GM18520 (cell line): Measurements from ENCODE around the gene SVEP1.
"Not testable (repeated sequence)": the region's sequence is repeated elsewhere in the genome, so short reads cannot be mapped to it uniquely, and the experiment has no call there.

Experiments used
- ATAC-seq: cut with Tn5 transposase; IDR thresholded peaks from one replicate; pipeline ENCODE4 v1.9.1; 2021; ENCODE audit not compliant: unreplicated experiment

Gene SVEP1

DNA sequence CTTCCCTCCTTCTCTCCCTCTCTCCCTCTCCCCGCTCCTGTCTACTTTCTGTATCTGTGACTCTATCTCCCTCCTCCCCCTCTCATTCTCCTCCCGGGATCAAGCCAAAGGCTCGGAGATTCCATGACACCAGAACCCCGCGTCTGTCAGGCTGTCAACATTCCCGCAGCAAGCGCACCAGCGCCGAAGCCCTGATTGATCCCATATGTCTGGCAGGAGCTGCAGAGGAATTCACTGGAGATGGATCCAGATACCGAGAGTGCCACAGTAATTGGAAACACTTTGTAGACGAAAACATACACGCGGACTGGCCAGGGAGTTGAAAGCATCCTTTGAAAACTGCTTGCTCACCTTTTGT is 300 bp upstream of the SVEP1 start:
- no peak for ATAC-seq

DNA sequence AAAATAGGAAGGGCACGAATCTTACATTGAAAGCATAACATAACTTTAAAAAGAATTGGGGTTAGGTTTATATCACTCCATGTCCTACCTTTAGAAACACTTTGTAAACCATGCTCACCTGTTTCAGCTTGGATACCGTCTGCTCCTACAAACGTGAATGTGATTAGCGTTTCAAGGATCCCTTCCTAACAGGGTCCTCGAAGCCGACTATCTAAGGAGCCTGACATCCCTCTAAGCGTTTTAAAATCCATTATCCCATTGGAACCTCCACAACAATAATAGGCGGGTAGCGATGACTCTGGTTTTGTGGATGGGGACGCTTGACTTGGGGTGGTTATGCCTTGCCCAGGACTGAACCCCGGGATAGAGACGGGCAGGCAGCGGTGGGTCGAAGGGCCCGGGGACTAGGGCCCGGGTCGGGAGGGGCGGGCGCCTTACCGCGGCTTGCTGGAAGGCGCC is 937 bp downstream of the SVEP1 start:
- no peak for ATAC-seq

DNA sequence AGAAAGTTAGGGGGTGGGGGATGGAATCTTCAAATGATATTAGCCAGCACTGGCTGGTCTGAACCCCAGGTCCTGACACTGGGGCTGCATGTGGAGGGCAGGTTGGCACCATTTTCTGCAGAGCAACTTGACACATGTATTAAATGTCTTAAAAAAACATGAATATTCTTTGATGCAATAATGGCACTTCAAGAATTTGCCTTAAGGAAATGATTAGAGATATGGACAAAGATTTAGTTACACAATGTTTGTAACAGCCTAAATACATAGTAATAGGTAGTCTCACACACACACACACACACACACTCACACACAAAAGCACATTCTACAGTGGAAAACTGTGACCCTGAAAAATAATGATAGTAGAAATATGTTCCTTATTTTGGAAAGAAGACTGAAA is 3.6 kb downstream of the SVEP1 start:
- no peak for ATAC-seq

DNA sequence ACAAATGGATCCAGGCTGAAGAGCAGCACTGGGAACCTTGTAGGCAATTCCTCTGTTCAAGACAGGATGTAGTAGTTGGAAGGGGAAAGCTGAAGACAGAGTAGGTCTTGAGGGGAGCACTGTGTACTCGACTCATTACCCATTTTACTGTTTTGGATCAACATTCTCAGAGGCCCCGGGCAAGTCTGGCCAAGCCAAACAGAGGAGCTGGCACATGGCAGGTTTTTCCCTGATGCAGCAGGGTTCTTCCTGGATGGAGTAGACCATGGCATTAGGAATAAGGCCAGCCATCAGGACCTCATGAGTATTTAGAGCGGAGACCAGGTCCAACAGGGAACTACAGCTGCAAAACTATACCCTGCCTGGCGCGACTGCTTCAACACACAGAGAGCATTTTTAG is 4.4 kb downstream of the SVEP1 start:
- ATAC-seq, result no peak

DNA sequence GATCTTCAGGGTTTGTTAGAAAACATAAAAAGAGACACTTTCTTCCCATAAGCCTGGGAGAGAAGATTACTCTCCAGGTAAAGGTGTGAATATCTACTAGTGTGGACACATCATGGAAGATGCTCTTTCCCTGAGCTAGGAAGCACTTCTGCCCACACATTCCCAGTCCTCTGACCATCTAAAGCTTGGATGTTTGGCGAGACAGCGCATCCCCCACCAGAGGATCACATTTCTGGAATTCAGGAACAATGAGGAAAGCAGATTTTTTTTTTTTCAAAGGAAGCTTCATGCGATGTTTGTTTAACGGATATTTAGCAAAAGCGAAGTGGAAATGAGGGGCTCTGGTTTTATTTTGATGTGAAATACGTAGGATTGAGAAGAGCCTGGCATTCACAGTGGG is 6.2 kb downstream of the SVEP1 start:
- no peak for ATAC-seq

DNA sequence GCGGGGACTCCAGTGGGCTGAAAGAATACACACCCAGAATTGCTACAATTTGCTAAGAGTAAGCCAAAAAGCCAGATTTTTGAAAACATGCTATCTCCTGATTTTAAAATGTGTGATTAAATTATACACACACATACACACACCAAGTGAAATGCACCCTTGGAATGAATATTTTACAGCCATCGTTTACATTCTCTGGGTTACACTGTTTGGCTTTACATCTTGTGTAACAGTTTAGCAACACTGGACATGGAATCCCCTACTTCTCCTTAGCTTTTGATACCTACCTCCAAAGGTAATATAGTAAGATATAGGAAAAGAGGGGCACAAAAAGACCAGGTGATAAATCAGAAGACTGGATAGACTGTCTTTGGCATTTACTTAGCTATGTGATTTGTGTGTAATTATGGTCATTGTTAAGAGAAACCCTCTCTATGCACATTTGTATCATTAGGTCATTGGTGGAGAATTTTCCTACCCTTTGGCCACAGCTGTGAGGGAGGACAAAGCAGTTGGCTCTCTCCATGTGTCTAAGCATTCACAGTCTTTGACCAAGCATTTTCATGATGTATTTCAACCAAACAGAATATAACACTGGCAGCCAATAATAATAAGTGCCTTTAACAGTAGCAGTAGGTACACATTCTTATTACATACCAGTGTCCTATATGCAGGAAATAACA is 7.6 kb downstream of the SVEP1 start:
- no peak for ATAC-seq

DNA sequence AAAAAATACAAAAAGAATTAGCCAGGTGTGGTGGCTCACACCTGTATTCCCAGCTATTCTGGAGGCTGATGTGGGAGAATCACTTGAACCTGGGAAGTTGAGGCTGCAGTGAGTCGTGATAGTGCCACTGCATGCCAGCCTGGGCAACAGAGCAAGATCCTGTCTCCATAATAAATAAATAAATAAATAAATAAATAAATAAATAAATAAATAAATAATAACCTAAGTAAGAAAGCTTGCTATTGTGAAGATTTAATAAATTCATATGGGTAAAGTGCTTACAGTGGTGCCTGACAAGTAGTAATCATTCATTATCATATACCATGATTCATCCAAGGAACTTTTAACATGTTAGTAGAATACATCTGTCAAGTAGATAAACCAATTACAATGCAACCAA is 13.4 kb downstream of the SVEP1 start:
- no peak for ATAC-seq

DNA sequence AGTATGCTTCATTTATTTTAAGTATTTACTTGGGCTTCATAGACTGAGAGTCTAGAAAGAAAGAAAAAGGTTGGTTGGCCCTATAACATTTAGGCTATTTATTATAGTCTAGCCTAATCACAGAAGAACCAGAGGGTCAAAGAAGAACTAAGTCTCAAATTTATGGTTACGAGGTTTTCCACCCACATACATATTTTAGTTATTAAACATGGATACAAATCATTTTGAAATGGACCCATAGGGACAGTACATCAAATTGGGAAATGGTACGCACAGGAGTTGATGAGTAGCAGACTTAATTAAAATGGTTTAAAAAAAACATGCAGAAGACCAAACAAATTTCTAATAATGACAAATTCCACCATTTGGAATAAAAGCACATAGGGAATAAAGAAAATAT is 17.7 kb downstream of the SVEP1 start:
- no peak for ATAC-seq

DNA sequence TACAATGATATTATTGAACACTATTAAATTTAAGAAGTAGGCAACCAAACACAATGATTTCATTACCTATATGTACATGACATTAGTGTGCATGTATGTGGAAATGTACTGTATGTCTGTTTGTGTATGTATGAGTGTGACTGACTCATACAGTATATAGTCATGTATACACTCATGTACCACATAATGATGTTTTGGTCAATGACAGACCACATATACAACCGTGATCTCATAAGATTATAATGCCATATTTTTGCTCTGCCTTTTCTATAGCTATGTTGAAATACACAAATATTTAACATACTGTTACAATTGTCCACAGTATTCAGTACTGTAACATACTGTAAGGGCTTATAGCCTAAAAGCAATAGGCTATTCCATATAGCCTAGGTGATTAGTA is 19.7 kb downstream of the SVEP1 start:
- ATAC-seq, result no peak

DNA sequence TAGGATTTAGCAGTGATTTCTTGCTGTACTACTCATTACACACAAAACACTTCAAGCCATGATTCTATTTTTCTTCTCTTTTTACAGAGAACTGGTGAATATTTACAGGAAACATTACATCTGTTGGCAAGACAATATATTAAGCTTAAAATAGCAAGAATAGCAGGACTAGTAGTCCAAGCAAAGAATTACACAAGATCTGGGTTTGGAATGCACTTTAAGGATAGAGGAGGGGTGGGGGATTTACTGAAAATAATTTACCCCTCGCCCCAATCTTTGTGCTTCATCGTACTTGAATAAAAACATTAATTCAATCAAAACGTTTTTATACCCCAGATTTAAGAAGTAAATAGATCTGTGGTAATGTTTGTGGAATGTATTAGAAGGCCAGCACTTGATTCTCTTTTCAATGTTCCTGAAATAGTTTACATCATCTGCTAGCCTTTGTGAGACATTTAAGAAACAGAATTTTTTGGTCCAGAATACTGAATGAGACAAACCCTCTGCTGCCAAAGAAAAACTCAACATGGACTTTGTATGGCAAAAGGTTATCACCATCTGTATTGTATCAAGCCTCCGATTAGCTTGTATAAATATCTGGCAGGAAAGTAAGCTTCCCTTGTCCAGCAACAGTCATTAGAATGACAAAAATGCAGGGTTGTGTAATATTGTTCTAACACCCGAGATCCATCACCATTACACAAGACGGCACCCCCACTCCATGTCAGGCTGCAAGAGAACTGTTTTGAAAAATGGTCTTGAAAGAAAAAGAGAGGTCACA is 23.8 kb downstream of the SVEP1 start:
- no peak for ATAC-seq

DNA sequence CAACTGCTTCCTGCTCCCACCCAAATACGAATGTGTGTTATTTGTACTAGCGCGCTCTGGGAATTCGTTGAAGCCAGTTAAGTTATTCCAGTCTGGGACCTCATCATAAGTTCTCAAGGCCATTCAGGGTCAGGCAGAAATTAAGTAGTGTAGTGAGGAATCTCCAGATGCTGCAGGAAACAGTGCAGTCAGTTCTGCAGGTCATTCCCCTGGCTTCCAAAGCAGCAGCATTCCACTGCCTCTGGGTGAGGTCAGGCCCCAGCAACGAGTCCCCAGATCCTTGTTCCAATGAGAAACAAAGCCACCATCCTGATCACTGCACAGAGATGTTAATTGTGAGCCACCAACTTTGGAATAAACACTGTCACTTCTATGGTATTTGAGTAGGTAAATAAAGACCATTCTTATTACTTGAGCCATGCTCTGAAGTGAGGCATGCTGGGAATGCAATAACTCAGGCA is 33.1 kb downstream of the SVEP1 start:
- ATAC-seq, result no peak

DNA sequence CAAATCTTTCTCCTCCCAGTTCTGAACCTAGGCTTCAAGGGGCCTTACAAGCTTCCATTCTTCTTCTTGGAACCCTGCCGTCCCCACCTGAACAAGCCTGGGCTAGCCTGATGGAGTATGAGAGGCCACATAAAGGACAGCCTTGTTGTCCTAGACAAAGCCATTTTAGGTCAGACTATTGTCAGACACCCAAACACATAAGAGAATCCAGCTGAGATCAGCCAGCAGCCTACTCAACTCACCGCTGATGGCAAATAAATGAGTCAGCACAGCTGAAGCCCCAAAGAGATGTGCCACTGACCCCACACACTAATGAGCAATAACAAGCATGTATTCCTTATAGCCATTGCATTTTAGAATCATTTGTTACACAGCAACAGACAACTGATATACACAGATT is 33.8 kb downstream of the SVEP1 start:
- ATAC-seq, result no peak

DNA sequence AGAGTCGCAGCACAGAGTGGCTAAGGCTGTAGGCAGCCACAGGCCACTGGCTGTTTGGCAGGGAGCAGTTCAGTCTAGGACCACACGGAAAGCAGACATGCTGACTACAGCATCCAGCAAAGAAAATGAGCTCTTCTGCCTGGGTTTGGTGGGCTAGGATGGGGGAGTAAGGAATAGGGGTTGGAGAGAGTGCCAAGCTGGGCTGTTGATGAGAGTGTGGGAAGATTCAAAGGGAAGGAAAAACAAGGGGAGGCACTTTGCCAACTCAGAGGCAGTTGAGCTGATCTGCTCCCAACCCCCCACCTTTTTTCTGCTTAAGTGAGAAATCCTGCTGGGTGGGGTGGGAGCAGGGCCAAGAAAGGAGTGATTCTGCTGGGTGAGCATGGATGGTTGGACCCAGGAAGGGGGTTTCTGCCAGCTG is 35.9 kb downstream of the SVEP1 start:
- no peak for ATAC-seq

DNA sequence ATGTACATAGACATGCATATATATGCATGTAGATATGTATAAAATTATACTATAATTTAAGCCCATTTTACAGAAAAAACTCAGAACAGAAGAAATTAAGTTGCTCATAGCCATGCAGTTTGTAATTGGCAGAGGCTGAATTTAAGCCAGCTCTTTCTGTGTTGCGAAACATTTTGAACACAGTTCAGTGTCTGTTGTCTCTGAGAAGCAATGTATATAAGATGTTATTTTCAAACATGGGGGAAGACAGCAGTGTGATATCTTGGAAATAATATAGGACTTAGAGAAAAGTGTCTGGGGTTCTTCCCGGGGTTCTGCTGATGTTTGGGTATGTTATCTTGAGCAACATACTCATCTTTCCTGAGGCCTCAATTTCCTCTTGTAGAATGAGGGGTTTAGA is 37.6 kb downstream of the SVEP1 start:
- no peak for ATAC-seq

DNA sequence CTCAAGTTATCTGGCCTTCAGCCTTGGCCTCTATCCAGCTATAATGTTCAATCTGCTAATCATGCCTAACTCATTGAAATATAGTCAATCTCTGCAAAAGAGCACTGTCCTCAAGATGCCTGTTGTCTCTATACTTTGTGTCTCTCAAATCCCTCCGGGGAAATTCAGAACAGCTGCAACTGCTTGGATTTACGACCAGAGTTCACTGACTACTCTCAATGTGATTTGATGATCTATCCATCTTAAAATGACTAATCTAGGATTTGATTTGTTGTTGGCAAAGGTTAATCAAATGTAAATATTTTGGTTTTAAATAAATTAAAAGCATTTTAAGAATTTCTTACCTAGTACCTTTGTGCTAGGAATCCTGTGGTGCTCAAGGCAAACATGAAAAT is 40.9 kb downstream of the SVEP1 start:
- no peak for ATAC-seq

DNA sequence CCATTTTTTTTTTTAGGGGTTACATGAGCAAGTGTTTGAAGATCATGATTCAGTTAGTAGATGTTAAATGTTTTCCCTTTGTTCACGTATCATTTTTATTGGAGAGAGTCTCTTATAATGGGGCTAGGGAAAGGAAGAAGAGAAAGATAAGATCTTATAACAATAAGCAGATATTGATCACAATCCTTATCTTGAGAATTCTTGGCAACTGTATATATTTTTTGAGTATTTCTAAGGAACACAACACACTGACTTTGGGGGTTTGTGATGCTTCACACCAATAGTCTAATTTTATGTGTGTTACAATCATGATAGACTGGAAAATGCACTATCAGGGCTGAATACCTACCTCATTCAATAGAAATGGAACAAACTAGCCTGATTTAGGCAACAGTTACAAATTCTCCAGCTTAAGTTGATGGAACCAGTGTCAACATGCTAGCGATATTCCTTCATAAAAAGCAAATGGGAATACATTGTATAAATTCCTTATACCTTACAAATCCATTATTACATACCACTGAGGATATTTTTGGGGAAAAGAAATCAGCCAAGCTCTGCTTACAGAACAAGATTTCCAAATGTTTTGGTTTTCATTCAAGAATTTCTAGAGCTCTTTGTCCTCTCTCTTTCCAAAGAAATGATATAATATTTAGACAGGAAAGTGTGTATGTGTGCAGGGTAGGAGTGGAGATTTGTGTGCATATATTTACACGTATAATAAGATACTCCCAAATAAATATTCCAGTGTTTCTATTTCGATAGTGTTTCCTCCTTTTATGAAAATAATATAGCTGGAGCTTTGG is 41.5 kb downstream of the SVEP1 start:
- ATAC-seq, result no peak

DNA sequence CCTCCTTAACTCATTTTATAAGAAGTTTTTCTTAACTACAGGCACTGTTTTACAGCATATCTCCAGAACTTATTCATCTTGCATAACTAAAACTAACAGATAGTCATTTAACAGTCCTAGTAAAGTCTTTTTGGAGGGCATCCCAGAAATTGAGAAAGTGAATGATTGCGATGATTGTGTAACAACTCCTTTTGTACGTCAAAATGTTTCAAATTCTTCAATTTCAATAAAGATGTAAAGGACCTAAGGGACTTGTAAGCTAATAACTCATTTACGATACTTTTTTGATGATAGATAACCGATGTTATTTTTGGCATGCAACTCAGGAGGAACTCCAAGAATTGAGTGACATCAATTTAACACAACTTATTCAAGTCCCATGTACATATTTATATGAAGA is 42.7 kb downstream of the SVEP1 start:
- ATAC-seq, result no peak

DNA sequence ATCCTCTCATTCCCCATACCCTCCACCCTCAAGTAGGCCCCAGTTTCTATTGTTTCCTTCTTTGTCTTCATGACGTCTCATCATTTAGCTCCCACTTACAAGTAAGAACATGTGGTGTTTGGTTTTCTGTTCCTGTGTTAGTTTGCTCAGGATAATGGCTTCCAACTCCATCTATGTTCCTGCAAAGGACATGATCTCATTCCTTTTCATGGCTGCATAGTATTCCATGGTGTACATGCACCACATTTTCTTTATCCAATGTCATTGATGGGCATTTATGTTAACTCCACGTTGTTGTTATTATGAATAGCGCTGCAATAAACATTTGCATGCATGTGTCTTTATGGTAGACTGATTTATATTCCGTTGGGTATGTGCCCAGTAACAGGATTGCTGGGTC is 45.4 kb downstream of the SVEP1 start:
- not testable (repeated sequence) for ATAC-seq

DNA sequence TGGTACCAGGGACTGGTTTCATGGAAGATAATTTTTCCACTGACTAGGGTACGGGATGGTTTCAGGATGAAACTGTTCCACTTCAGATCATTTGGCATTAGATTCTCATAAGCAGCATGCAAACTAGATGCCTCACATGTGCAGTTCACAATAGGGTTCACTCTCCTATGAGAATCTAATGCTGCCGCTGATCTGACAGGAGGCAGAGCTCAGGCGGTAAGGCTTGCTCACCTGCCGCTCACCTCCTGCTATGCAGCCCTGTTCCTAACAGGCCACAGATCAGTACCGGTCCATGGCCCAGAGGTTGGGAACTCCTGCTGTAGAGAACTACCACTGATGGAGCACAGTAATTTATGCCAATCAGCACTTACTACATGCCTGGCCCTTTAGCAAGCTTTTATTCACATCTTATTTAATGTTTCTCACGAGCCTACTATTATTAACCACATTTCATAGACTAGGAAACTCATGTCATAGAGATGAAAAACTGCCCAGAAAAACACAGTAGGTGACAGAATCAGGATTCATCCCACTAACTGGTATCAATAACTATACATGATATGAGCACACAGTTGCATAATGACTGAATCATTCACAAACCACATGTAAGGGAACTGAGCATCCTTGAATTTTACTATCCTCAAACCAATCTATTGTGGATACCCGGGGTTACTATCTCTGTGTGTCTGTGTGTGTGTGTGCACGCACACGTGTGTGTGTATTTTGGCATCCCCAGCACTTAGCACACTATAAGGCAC is 46.5 kb downstream of the SVEP1 start:
- ATAC-seq, result no peak

DNA sequence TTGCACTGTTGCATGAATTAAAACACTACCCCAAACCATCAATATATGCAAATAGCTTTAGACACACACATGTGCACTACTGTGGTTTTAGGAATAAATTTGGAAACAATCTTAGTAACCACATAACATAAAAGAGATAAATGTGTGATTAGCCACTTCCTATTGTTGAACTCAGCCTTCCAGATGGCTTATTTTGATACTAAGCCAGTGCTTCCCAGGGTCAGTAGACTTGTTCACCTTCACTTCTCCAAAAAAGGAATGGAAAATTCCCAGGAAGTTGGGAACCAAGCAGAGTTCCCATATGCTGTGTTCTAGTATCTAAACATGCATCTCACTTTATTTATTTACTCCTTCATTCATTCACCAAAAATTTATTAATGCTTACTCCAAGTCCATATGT is 47.8 kb downstream of the SVEP1 start:
- ATAC-seq, result no peak

DNA sequence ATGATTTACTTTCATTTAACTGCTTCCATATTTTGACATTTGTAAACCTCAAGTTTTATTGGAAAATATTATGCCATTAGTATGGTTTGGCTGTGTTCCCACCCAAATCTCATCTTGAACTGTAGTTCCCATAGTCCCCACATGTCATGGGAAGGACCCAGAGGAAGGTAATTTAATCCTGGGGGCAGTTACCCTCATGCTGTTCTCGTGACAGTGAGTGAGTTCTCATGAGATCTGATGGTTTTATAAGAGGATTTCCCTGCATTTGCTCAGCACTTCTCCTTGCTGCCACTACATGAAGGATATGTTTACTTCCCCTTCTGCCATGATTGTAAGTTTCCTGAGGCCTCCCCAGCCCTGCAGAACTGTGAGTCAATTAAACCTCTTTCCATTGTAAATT is 48.3 kb downstream of the SVEP1 start:
- ATAC-seq, result not testable (repeated sequence)
